Measurements from ENCODE around the gene EAF1.
"Not testable (repeated sequence)": the region's sequence is repeated elsewhere in the genome, so short reads cannot be mapped to it uniquely, and the experiment has no call there.

EAF1 gene

GRCh38 chr3:15452156-15452555 lies 24.8 kb downstream of the EAF1 start:
- DNase-seq (ENCODE audit: low spot score), result no peak

GRCh38 chr3:15452961-15453360 lies 25.6 kb downstream of the EAF1 start:
- DNase-seq (ENCODE audit: low spot score), result no peak

GRCh38 chr3:15453501-15453900 lies 26.1 kb downstream of the EAF1 start:
- DNase-seq (ENCODE audit: low spot score), result no peak

GRCh38 chr3:15453991-15454625 lies 26.7 kb downstream of the EAF1 start:
- DNase-seq (ENCODE audit: low spot score), result no peak

- DNase-seq (ENCODE audit: low spot score), result no peak
Observed at GRCh38 chr3:15454965-15455364, 27.6 kb downstream of the EAF1 start.

- no peak for DNase-seq (ENCODE audit: low spot score)
Observed at GRCh38 chr3:15455756-15456155, 28.4 kb downstream of the EAF1 start.

GRCh38 chr3:15456321-15456720 lies 28.9 kb downstream of the EAF1 start:
- DNase-seq (ENCODE audit: low spot score), result no peak

GRCh38 chr3:15456915-15457314 lies 29.5 kb downstream of the EAF1 start:
- not testable (repeated sequence) for DNase-seq (ENCODE audit: low spot score)

GRCh38 chr3:15458212-15458780 lies 30.9 kb downstream of the EAF1 start:
- DNase-seq (ENCODE audit: low spot score), result no peak

- DNase-seq (ENCODE audit: low spot score), result no peak
Observed at GRCh38 chr3:15460891-15461531, 33.6 kb downstream of the EAF1 start.

GRCh38 chr3:15462451-15462850 lies 35.1 kb downstream of the EAF1 start:
- DNase-seq (ENCODE audit: low spot score), result no peak

GRCh38 chr3:15465876-15466585 lies 38.6 kb downstream of the EAF1 start:
- DNase-seq (ENCODE audit: low spot score), result no peak

- DNase-seq (ENCODE audit: low spot score), result no peak
Observed at GRCh38 chr3:15467227-15468181, 40.1 kb downstream of the EAF1 start.

- no peak for DNase-seq (ENCODE audit: low spot score)
Observed at GRCh38 chr3:15470261-15470660, 42.9 kb downstream of the EAF1 start.

GRCh38 chr3:15470849-15471248 lies 43.5 kb downstream of the EAF1 start:
- DNase-seq (ENCODE audit: low spot score), result no peak

GRCh38 chr3:15471861-15472260 lies 44.5 kb downstream of the EAF1 start:
- no peak for DNase-seq (ENCODE audit: low spot score)

- DNase-seq (ENCODE audit: low spot score), result no peak
Observed at GRCh38 chr3:15475161-15475560, 47.8 kb downstream of the EAF1 start.

GRCh38 chr3:15476378-15476777 lies 49.0 kb downstream of the EAF1 start:
- DNase-seq (ENCODE audit: low spot score), result no peak

- DNase-seq (ENCODE audit: low spot score), result no peak
Observed at GRCh38 chr3:15477951-15478639, 50.7 kb downstream of the EAF1 start.

- DNase-seq (ENCODE audit: low spot score), result no peak
Observed at GRCh38 chr3:15478640-15478979, 51.2 kb downstream of the EAF1 start.
